ENCODE measurements around the gene BCAP31. TPM values are rescaled to one million over a fixed set of nuclear protein-coding genes. Genes with fewer than 3 reads are reported as not detected.

BCAP31 gene
- 289 and 301 TPM in 2 replicates for total RNA-seq (2014; rRNA removed)
- percentile 85 among the genes with signal in this experiment for Bru-seq, nascent RNA
- percentile 90 among the genes with signal in this experiment for BruChase-seq, experiment 1, labeled RNA remaining after a 6-hour chase
- BruChase-seq, experiment 2, labeled RNA remaining after a 2-hour chase, result percentile 89 among the genes with signal in this experiment
- long read RNA-seq, transcript BCAP31-207 (8 exons, 1,824 nt), result minor isoform, 185 of 1,306 reads
- long read RNA-seq, transcript BCAP31-201 (8 exons, 1,643 nt), result major isoform, 964 of 1,306 reads
- long read RNA-seq, partial matches to known transcripts, result 56 of 1,306 reads
- long read RNA-seq, other reads (novel, unspliced or antisense), result 100 of 1,306 reads

- DNase-seq (peak; percentile 91), ATAC-seq (peak; percentile 45)
- Histone ChIP-seq H3K9me2 (replicated peaks; ENCODE audit: low read length) (no peaks in the 10 kb centered on the region), H3K36me3 (ENCODE audit: low read depth, low read length) (peaks cover 19% of the 10 kb centered on the region), H3K9me3 (ENCODE audit: low read length) (no peaks in the 10 kb centered on the region), H4K20me1 (ENCODE audit: low read length) (peaks cover 15% of the 10 kb centered on the region; the same call in 1 of the 2 replicates), H3K4me1 (ENCODE audit: insufficient read depth, low read length) (peaks cover 31% of the 10 kb centered on the region), H3K27ac (ENCODE audit: low read length) (peak within 1 kb of the TSS; percentile 92), H3K4me2 (ENCODE audit: low read length) (peak within 1 kb of the TSS; percentile 98), H3K27me3 (ENCODE audit: low read length) (no peaks in the 10 kb centered on the region), H3K79me2 (ENCODE audit: low read length) (peaks cover 93% of the 10 kb centered on the region), H3K9ac (ENCODE audit: low read length) (peak within 1 kb of the TSS; percentile 97), H2AFZ (ENCODE audit: low read length) (0 out of 2 replicates have a peak within 1 kb of the TSS, but pooled peaks have one; percentile 34), H3F3A (ENCODE audit: low read length, unreplicated experiment) (no peaks in the 10 kb centered on the region), H3K4me3 (ENCODE audit: low read length) (peak within 1 kb of the TSS; percentile 92)
- ChIA-PET POLR2A (ENCODE audit: unreplicated experiment) (no interaction called here), CTCF (no interaction called here)
- BruUV-seq (replicated peaks), result no TSS peak
- intact Hi-C loops (cut with micrococcal nuclease), result no loop called here
- no peak for TF ChIP-seq CTCF (conservative IDR thresholded peaks at IDR 0.05; ENCODE audit: low read depth, low read length)
- TF ChIP-seq EZH2 (IDR thresholded peaks at IDR 0.05; ENCODE audit: low read length, unreplicated experiment), result no peak
- no peak for TF ChIP-seq EZH2phosphoT487 (IDR thresholded peaks at IDR 0.05; ENCODE audit: borderline replicate concordance, low read length)
These were observed at the start of gene BCAP31, which contains the start of gene ABCD1 for GRCh38 chrX:153724252-153725038. Gene BCAP31 (minus strand): TSS chrX:153724387. CDS start chrX:153723244, 1,143 bp downstream. Gene ABCD1 (plus strand): TSS chrX:153724856. CDS start chrX:153725267, 411 bp downstream.

GRCh38 chrX:153773218-153773611, 49.0 kb upstream of the BCAP31 start:
- H3F3A ChIP-seq (ENCODE audit: low read length, unreplicated experiment), result no peaks in the 10 kb centered on the region
- no peak overlapping the region for H3K27ac ChIP-seq (ENCODE audit: low read length)
- TF ChIP-seq EZH2 (IDR thresholded peaks at IDR 0.05; ENCODE audit: low read length, unreplicated experiment), result no peak
- TF ChIP-seq CTCF (conservative IDR thresholded peaks at IDR 0.05; ENCODE audit: low read depth, low read length), result no peak
- TF ChIP-seq EZH2phosphoT487 (IDR thresholded peaks at IDR 0.05; ENCODE audit: borderline replicate concordance, low read length), result no peak
- H4K20me1 ChIP-seq (ENCODE audit: low read length), result no peaks in the 10 kb centered on the region
- no peak overlapping the region for H3K4me2 ChIP-seq (ENCODE audit: low read length)
- no peak overlapping the region for H3K4me3 ChIP-seq (ENCODE audit: low read length)
- no peak overlapping the region for H2AFZ ChIP-seq (ENCODE audit: low read length)
- intact Hi-C loops (cut with micrococcal nuclease), result no loop called here
- H3K9ac ChIP-seq (ENCODE audit: low read length), result no peak overlapping the region
- no TSS peak for BruUV-seq (replicated peaks)
- H3K9me3 ChIP-seq (ENCODE audit: low read length), result no peaks in the 10 kb centered on the region
- H3K9me2 ChIP-seq (replicated peaks; ENCODE audit: low read length), result no peaks in the 10 kb centered on the region
- POLR2A ChIA-PET (ENCODE audit: unreplicated experiment), result no interaction called here
- no peaks in the 10 kb centered on the region for H3K27me3 ChIP-seq (ENCODE audit: low read length)
- H3K4me1 ChIP-seq (ENCODE audit: insufficient read depth, low read length), result no peaks in the 10 kb centered on the region
- ATAC-seq (no peak), DNase-seq (no peak)
- no peaks in the 10 kb centered on the region for H3K79me2 ChIP-seq (ENCODE audit: low read length)
- CTCF ChIA-PET, result no interaction called here
- H3K36me3 ChIP-seq (ENCODE audit: low read depth, low read length), result peaks cover 2% of the 10 kb centered on the region; the same call in 1 of the 2 replicates

Measured in PC-3 (cell line).